Activated T-cell treated with anti-CD3 and anti-CD28 coated beads for 4 hours (primary cell): Measurements from ENCODE around the gene TRIL.

Experiments used
- DNase-seq: peaks from one replicate; pipeline ENCODE4 v3.0.0-alpha.2; 2020

Gene TRIL

DNA sequence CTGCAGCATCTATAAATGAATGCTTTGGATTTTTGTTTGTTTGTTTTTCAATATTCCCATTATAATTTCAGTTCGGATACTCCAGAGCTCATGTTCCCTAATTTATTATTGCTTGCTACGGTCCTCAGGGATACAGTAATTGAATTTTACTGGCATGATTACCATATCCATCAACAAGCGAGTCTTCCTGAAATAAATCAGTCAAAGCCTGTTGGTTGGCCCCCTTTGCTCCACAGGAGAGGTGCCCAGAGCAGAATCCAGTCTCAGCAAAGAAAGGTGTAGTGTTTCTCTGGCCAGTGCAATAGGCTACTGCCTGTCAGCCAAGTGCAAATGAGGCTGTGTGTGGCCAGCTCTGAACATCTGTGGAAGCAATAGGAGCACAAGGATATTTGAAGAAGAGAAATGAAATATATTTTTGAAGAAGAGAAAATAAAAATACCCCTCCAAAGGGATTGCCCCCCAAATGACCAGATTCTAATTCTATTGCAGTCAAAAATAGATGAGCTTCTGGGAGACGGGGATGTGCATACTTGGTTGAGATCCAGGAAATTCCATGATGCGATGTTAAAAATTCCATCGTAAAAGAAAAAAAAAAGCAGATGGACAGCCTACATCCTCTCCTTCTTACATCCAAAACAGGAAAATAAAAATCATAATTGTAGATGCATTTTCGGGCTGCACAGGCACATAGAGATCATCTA, 18.1 kb downstream of the TRIL start:
- DNase-seq: no peak

DNA sequence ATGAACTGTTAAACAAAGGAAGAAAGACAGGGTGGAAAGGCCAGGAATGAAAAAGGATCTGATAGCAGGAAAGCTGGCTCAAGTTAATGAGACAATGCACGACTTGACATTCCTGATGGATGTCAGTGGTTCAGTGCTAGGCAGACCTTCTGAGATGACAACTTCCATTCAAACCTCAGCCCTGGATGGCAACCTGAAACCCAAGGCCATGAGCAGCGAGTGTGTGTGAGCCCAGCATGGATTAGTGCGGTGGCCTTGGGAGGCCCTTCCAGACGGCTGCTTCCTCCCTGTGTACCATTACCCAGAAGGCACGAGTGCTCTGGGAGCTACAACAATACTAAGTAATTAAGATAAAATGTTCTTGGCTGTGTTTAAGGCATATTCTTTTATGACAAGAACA, 18.8 kb downstream of the TRIL start:
- DNase-seq: no peak

GRCh38 chr7:28937619-28938018, 20.5 kb downstream of the TRIL start:
- DNase-seq: no peak

DNA sequence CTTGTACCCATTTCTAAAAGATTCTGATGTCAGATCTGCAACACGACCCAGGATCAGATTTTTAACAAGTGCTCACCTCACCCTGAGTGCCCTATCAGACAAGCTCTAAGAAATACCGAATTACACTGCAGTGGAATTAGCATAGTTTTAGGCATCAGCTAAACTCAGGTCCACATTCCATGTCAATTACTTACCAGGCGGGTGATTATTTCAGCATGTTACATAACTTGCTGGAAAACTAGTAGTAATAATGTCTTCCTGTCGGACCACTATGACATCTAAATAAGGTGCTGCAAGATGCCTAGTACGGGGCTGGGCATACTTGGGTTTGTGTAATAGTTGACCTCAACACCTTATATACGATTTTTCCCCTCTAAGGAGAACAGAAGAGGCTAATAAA, 21.0 kb downstream of the TRIL start:
- no peak for DNase-seq

- DNase-seq: no peak
These were observed 24.2 kb downstream of the TRIL start for GRCh38 chr7:28933846-28934320.

GRCh38 chr7:28931565-28931964, 26.6 kb downstream of the TRIL start:
- DNase-seq: no peak

- DNase-seq: peak; percentile 20
These were observed 31.1 kb downstream of the TRIL start for GRCh38 chr7:28926871-28927597.

- peak; percentile 47 for DNase-seq
These were observed 35.4 kb downstream of the TRIL start for GRCh38 chr7:28922624-28923331.

DNA sequence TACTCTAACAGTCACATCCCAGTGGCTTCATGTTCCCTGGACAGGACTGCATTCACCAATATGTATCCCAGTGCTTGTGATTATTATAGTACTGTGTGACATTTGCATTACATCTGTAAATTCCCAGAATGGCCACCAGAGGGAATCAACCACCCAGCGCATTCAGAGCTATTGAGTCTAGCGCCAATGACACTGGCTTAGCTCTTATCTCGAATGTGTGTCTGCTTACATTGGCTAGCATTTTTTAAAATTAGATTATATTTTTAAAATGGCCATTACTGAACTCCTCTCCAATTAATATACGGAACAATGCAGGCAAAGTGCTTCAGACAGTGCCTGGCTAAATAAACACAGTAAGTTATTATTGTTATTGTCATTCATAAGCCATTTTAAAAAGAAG, 36.3 kb downstream of the TRIL start:
- peak; percentile 14 for DNase-seq

DNA sequence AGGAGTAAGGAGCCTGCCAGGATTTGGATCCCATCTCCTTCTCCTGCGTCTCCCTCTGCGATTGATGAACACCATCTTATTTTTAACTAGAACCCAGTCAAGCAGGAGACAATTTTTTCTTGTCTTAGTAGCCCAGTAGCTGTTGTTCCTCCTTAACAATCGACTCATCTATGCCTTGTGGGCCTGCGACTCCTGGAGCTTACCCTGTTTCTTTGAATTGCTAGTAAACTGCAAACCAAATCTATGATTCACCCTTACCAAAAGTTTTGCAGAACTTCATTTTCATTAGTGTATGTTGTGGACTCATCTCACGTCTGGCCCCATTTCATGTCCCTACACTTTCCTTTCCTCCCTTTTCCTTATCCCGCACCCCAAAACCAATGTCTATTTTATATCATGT, 37.7 kb downstream of the TRIL start:
- DNase-seq: no peak

- DNase-seq: no peak
These were observed 38.6 kb downstream of the TRIL start for GRCh38 chr7:28919510-28919909.

GRCh38 chr7:28908775-28909174, 49.4 kb downstream of the TRIL start:
- DNase-seq: no peak

GRCh38 chr7:28905464-28905863, 52.7 kb downstream of the TRIL start:
- no peak for DNase-seq

DNA sequence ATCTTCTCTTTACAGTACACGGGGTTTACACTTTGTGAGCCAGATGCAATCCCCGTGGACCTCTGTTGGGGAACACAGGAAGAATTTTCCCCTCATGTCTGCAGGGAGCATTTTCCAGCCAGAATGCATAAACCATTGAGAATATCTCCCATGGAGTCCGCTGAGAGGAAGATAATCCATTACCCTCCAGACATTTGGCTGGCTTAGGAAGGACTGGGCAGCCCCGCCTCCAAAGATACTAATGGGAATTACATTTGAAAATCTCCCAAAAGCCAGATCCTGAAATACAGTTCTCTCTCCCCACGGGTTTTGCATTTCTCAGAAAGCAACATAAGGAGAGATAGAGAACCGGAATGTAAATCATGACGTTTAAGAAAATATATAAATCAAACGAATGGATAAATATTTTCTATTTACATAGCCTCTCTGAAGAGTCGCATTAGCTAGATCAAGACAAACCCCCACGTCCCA, 53.5 kb downstream of the TRIL start:
- DNase-seq: no peak

DNA sequence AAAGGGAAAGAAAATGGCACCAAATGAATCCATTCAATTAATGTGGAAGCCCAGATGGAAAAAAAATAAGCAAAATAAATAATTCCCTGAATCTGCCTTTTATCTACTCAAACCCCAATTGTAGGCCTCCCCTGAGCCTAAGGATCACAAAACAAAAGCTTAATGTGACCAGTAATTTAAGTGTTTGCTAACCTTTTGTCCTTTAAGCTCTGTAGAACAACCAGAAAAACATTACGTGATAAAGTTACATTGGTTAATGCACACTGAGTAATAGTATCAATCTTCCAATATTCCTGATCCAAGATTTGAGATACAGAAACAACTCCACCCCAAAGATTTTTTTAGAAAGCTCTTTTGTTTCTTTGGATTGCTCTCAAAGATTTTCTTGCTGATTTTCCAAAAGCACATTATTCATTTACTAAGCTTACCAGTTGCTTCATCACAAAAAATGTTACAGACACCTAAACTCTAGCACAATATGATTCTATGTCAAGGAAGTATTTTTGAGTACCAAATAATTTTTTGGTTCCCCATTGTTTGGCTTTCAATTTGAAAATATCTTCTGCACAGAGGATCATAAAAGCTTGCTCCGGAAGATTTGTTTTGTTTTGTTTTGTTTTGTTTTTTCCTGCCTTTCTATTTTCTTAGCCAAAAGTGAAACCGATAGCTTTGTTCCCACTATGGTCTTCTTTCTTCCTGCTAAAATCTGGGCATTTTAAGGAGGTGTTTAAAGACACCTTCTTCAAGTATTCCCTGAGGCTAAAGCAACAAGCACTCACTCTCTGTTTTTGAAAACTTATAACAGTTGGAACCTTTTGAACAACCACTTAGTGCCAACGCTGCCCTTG, 54.2 kb downstream of the TRIL start:
- DNase-seq: no peak
